Neural progenitor cell (in vitro differentiated cells): ENCODE data around the gene PTPRN2.

Experiments used
- CTCF ChIP-seq: fragments of 200-600 bp; sonication (generic); IDR thresholded peaks from 2 replicates; pipeline ENCODE4 v1.5.1; 2017; ENCODE audit warnings: antibody characterized with exemption, mild to moderate bottlenecking
- EZH2 ChIP-seq: fragments of 200-600 bp; sonication (generic); IDR thresholded peaks from 2 replicates; pipeline ENCODE4 v1.6.1; 2017; ENCODE audit warnings: antibody characterized with exemption, mild to moderate bottlenecking, moderate library complexity
- EZH2phosphoT487 ChIP-seq: fragments of 200-600 bp; sonication (generic); IDR thresholded peaks from 2 replicates; pipeline ENCODE4 v1.6.1; 2017; ENCODE audit warnings: antibody characterized with exemption

DNA sequence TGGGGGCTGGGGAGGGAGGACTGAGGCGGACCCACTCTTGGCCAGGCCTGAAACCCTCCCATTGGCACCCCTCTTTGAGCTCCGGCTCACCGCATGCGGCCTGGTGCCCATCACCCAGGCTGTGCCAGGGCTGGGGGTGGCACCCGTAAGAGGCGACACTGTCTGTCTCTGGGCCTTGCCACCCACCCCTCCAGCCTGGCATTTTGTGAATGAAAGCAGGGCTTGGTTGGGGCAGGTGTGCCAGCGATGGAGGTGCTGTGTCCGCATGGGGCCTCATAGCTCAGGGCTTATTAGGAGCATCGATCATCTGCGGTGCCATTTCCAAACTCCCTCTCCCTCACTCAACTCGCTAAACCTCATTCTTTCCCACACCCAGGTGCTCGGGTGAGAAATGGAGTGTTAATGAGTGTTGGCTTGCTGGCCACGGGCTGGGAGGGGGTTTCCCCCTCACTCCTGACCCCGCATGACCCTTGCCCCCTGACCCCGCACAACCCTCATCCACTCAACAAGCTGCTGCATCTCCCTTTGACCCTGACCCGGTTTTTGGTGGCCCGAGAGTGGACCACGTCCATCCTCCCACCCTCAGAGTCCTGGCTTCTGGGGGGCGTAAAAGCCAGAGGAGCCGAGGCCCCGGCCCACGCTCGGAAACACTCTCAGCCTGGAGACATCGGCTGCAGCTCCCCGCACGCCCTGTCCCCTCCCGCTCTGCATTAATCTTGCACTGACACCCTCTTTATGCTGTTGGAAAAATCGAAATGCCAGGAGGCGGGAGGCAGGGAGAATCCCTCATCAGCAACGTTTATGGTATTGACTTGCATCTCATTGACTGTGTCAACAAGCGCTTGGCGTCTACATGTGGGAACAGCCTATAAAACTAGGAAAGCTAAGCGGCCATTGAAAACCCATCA lies 1089.6 kb downstream of the PTPRN2 start:
- TF ChIP-seq EZH2 (no peak), CTCF (no peak), EZH2phosphoT487 (no peak)
